Activated CD8-positive, alpha-beta memory T cell treated with anti-CD3 and anti-CD28 coated beads, Interleukin-2, amount 50 U/mL, for 4 hours (primary cell): Measurements from ENCODE around the gene RAD21L1.
"Not testable (repeated sequence)": the region's sequence is repeated elsewhere in the genome, so short reads cannot be mapped to it uniquely, and the experiment has no call there.

Experiments used
- DNase-seq: peaks from one replicate; pipeline ENCODE4 v3.0.0-alpha.2; 2020

RAD21L1 gene

GRCh38 chr20:1202762-1203504, 22.9 kb upstream of the RAD21L1 start, which contains the start of gene C20orf202:
TSS of gene C20orf202 (plus strand) at chr20:1203454. CDS start at chr20:1203586, 132 bp downstream.
- no peak for DNase-seq

DNA sequence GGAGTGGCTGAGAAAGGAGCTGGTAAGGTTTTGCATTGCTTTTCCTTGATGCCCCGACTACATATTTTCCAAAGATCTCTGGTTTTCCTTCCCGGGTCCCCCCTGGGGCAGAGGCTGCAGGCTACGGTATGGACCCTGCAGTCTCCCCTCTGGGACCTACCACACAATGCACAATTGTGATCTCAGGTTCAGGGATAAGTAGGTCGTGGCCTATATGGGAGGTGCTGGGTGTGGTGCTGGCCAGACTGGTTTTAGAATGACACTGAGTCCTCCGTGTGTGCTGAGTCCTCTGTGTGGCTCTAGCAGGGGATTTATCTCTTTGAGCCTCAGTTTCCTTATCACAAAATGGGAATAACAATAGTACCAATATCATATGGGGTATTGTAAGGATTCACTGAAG, 22.2 kb upstream of the RAD21L1 start:
- DNase-seq = no peak

GRCh38 chr20:1204113-1204512, 21.7 kb upstream of the RAD21L1 start:
- DNase-seq = no peak

DNA sequence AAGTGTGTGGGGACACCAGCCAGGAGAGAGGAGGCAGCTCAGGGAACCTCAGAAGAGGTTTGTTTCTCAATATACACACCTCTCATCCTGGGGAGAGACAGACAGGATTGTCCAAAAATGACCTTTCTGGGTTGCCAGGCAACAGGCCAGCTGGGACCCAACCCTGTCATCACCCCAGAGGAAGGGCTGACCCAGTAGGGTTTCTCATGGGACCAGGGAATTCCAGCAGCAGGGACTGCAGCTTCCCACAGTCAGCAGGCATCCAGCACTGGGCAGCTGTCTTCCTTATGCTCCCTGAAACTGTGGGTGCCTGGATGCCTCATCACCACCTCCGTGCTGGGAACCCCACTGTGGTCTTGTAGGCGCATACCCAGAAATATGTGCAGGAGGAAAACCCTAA, 21.3 kb upstream of the RAD21L1 start:
- no peak for DNase-seq

GRCh38 chr20:1205802-1206201, 20.0 kb upstream of the RAD21L1 start:
- no peak for DNase-seq

- DNase-seq = no peak
These were observed 19.3 kb upstream of the RAD21L1 start for GRCh38 chr20:1206366-1207148.

GRCh38 chr20:1207293-1207878, 18.5 kb upstream of the RAD21L1 start:
- DNase-seq = no peak

DNA sequence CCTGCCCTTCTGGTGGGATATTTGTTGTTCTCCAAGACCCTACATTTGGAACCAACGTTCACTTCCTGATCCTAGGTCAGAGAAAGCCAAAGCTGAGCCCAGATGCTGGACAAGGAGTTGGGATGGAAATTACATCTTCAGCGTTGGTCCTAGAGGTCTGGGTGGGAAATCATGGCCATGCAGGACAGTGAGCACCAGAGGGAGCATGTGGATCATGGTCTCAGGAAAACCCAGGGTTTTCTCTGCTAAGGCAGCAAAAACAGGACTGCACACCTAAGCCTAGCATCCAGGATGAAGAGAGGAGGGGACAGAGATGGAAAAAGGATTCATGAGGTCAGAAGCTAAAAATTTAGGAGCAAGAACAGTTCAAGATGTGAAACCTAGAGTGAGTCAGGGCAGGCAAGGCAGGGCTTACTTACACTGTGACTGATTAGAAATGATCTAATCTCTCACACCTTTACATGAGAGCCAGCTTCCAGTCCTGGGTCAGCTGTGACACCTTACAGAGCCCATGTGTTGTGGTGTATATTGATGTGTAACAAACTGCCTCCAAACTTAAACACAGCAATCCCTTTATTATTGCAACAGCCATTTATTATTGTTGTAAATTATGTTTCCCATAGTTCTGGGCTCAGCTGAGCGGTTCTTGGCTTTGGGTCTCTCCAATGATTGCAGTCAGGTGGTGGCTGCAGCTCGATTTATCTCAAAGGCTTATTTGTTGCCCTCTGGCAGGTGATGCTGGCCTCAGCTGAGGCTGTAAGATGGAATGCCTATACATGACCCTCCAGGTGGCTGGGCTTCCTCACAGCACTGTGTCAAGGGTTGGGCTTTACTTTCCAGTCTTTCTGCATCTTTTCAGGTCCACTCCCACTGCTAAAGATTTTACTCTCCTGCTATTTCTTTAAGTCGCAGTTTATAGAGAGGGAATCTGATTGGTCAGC, 16.1 kb upstream of the RAD21L1 start:
- DNase-seq = no peak

DNA sequence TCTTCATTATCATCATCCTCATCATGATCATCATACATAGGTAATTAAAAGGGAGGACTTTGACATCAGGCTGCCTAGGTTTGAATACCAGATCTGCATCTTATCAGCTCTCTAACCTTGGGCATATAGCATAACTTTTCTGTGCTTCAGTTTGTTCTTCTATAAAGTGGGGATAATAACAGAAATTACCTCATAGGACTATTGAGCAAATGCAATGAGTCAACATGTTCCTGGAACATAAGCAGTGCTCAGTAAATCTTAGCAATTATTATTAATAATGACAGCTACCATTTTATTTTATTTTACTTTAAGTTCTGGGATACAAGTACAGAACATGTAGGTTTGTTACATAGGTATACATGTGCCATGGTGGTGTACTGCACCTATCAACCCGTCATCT, 15.3 kb upstream of the RAD21L1 start:
- no peak for DNase-seq

DNA sequence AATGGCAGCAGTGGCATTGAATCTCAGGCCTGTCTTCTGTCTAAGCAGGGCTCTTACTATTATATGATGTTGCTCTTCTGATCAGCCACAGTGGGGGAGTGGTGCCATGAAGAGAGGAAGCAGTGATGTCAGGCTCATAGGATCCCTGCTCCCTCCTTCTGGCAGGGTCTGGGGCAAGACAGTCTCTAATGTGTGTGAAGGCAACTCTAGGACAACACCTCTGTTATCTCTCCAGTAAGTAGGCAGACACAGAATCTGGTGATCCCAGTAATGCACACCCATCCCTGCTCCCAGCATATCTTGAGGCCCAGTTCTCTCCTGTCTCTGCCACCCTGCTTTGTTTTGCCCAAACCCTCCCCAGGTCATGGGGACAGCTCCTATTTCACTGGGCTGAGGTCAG, 13.8 kb upstream of the RAD21L1 start:
- DNase-seq = no peak

DNA sequence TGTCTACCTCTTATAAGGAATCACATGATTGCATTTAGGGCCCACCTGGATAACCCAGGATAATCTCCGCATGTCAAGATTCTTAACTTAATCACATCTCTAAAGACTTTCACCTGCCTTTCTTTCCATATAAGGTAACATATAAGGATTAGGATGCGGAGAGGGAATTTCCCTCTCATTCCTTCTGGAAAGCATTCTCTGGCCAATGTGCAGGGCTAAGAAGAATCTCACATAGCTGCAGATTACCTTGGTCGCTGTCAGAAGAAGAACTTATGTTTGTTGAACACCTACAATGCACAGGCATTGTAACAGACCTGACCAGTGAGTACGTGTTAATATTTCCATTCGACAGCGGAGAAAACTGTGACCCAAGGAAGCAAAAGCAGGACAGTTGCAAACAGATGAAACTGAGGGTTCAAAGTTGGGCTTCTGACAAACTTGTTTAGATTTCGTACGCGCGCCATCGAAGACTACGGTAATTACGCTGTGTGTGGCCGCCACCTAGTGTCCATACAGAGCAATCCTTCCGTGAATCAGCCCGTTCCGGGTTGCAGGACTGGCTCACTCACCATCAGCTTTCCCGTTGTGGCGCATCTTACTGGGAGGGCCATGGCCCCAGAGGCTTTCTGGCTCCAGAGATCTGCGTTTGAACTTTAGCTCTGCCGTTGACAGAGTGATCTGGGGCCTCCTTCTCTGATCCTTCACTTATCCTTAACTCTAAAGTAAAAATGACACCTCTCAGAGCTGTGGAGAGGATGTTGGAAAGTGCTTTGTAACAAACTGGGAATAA, 13.0 kb upstream of the RAD21L1 start:
- DNase-seq = peak; percentile 68

GRCh38 chr20:1214838-1215261, 11.0 kb upstream of the RAD21L1 start:
- no peak for DNase-seq

- DNase-seq = no peak
These were observed 10.3 kb upstream of the RAD21L1 start for GRCh38 chr20:1215386-1216170.

DNA sequence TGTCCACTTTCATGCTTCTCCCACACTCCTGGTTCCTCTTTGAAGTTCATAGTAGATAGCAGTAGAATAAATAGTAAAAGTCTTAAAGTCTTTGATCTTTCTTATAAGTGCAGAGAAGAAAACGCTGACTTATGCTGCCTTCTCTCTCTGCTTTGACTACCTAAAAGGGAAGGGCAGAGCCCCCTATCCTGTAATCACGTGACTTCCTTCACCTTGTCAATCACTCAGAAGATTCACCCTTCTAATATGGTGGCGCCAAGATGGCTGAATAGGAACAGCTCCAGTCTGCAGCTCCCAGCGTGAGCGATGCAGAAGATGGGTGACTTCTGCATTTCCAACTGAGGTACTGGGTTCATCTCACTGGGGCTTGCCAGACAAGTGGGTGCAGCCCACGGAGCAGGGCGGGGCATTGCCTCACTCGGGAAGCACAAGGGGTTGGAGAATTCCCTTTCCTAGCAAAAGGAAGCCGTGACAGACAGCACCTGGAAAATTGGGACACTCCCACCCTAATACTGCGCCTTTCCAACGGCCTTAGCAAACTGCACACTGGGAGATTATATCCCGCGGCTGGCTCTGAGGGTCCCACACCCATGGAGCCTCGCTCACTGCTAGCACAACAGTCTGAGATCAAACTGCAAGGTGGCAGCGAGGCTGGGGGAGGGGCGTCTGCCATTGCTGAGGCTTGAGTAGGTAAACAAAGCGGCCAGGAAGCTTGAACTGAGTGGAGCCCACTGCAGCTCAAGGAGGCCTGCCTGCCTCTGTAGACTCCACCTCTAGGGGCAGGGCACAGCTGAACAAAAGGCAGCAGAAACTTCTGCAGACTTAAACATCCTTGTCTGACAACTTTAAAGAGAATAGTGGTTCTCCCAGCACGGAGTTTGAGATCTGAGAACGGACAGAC, 9.1 kb upstream of the RAD21L1 start:
- DNase-seq = not testable (repeated sequence)

DNA sequence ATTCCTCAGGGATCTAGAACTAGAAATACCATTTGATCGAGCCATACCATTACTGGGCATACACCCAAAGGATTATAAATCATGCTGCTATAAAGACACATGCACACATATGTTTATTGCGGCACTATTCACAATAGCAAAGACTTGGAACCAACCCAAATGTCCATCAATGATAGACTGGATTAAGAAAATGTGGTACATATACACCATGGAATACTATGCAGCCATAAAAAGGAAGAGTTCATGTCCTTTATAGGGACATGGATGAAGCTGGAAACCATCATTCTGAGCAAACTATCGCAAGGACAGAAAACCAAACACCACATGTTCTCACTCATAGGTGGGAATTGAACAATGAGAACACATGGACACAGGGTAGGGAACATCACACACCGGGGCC, 3.1 kb upstream of the RAD21L1 start:
- not testable (repeated sequence) for DNase-seq

GRCh38 chr20:1224205-1224890, 1.5 kb upstream of the RAD21L1 start:
- DNase-seq = no peak

DNA sequence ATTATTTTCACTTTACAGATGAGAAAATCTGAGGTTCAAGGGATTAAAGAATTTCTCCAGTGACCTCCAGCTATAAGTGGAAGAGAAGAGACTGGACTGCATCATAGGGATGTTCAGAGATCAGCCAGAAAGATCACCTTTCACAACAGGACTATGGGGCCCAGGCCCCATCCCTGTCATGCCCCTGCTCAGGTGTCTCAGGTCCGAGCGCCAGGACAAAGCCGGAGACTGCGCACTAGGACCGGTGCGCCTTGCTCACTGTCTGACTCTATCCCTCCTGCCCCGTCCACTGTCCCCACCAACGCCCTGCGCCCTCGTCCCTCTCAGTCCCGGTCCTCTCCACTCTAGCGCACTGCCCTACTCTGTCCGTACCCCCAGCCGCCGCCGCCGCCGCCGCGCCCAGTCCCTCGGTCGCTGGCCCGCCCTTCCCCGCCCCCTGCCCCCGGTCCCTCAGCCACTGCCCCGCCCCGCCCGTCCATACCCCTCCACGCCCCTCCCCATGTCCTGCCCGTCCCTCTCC, 521 bp upstream of the RAD21L1 start:
- DNase-seq = no peak

DNA sequence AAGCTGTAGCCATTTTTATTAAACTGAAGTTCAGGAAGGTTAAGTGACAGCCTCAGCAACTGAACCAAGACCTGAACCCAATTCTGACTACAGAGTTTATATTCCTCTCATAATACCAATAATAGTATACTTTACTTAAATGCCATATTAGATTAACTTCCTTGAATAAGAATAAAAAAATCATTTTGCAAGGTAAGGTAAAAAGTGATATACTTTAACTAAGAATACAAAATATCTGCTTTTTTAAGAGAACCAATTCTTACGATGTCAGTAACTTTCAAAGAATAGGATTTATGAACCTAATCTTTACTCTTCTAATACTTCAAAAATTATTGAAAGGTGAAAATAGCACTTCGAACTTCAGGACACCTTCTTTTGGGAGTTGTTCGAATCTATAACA, 3.7 kb downstream of the RAD21L1 start:
- DNase-seq = no peak
